Large intestine (tissue), 3 donors: ENCODE results near the gene PLCB1. TPM values are rescaled to one million over a fixed set of nuclear protein-coding genes. Genes with fewer than 3 reads are reported as not detected.

ENCODE experiments used
- DNase-seq, 2 donors: peaks; one replicate each; pipeline versions ENCODE4 v3.0.0 to v3.0.0-alpha.2; 2013
- H3K27ac ChIP-seq: one replicate; pipeline ENCODE4 v1.5.1; 2013; ENCODE audit warnings: low read length
- H3K27me3 ChIP-seq: 2 replicates; pipeline ENCODE4 v1.6.1; 2013; ENCODE audit warnings: low read length; ENCODE audit not compliant: control insufficient read depth, insufficient read depth
- H3K36me3 ChIP-seq: 2 replicates; pipeline ENCODE4 v1.6.1; 2013; ENCODE audit warnings: low read length; ENCODE audit not compliant: control insufficient read depth, insufficient read depth
- H3K4me1 ChIP-seq: one replicate; pipeline ENCODE4 v1.6.1; 2013; ENCODE audit warnings: low read length; ENCODE audit not compliant: control insufficient read depth, insufficient read depth
- H3K4me3 ChIP-seq: one replicate; pipeline ENCODE4 v1.5.1; 2013; ENCODE audit warnings: low read length
- H3K9me3 ChIP-seq: one replicate; pipeline ENCODE4 v1.6.1; 2013; ENCODE audit warnings: mild to moderate bottlenecking, low read depth, low read length, moderate library complexity; ENCODE audit not compliant: control insufficient read depth
- WGBS: methylation state at CpG from one replicate; pipeline ENCODE4 v1.1.5; 2013; ENCODE audit warnings: low lambda C conversion rate; ENCODE audit not compliant: insufficient coverage; 5-methylcytosine and 5-hydroxymethylcytosine counted together
- polyA plus RNA-seq: library from polyadenylated mRNA; unstranded; fragments of 120-200 nt; gene quantifications from one replicate; pipeline ENCODE4 v1.2.1, GENCODE V29; 2013

The PLCB1 gene
- polyA plus RNA-seq, 1 donor = 7.4 TPM

GRCh38 chr20:8534368-8535160, 402.5 kb downstream of the PLCB1 start:
- no peak overlapping the region for H3K4me3 ChIP-seq
- H3K9me3 ChIP-seq = no peaks in the 10 kb centered on the region
- no CpG with 5 or more reads among the region's 5 CpGs for WGBS
- H3K36me3 ChIP-seq = no peaks in the 10 kb centered on the region
- H3K27ac ChIP-seq = no peak overlapping the region
- no peak for DNase-seq
- H3K4me1 ChIP-seq = no peaks in the 10 kb centered on the region
- no peaks in the 10 kb centered on the region for H3K27me3 ChIP-seq

- no peak for DNase-seq
- no peak overlapping the region for H3K4me3 ChIP-seq
- no peaks in the 10 kb centered on the region for H3K4me1 ChIP-seq
- no peak overlapping the region for H3K27ac ChIP-seq
- WGBS = 92% methylated on average over 2 of the region's 3 CpGs
- no peaks in the 10 kb centered on the region for H3K9me3 ChIP-seq
- no peaks in the 10 kb centered on the region for H3K27me3 ChIP-seq
- H3K36me3 ChIP-seq = no peaks in the 10 kb centered on the region
These were observed 403.6 kb downstream of the PLCB1 start for GRCh38 chr20:8535403-8536261.

GRCh38 chr20:8536262-8536618, 404.2 kb downstream of the PLCB1 start:
- no peak overlapping the region for H3K27ac ChIP-seq
- 100% methylated on average over 1 of the region's 5 CpGs for WGBS
- H3K4me1 ChIP-seq = no peaks in the 10 kb centered on the region
- no peaks in the 10 kb centered on the region for H3K36me3 ChIP-seq
- no peaks in the 10 kb centered on the region for H3K9me3 ChIP-seq
- DNase-seq = no peak
- H3K4me3 ChIP-seq = no peak overlapping the region
- no peaks in the 10 kb centered on the region for H3K27me3 ChIP-seq

GRCh38 chr20:8540466-8540865, 408.4 kb downstream of the PLCB1 start:
- Histone ChIP-seq H3K27ac (no peak overlapping the region), H3K36me3 (no peaks in the 10 kb centered on the region), H3K9me3 (no peaks in the 10 kb centered on the region), H3K27me3 (no peaks in the 10 kb centered on the region), H3K4me3 (no peak overlapping the region), H3K4me1 (no peaks in the 10 kb centered on the region)
- no peak for DNase-seq

- WGBS = no CpG with 5 or more reads among the region's 9 CpGs
- Histone ChIP-seq H3K4me3 (no peak overlapping the region), H3K27me3 (no peaks in the 10 kb centered on the region), H3K27ac (no peak overlapping the region), H3K36me3 (no peaks in the 10 kb centered on the region), H3K9me3 (no peaks in the 10 kb centered on the region), H3K4me1 (no peaks in the 10 kb centered on the region)
- DNase-seq = no peak
These were observed 410.0 kb downstream of the PLCB1 start for GRCh38 chr20:8542110-8542486.

GRCh38 chr20:8545212-8545611, 413.1 kb downstream of the PLCB1 start:
- Histone ChIP-seq H3K4me3 (no peak overlapping the region), H3K36me3 (no peaks in the 10 kb centered on the region), H3K4me1 (no peaks in the 10 kb centered on the region), H3K27me3 (no peaks in the 10 kb centered on the region), H3K27ac (no peak overlapping the region), H3K9me3 (no peaks in the 10 kb centered on the region)
- WGBS = 100% methylated on average over 1 of the region's 3 CpGs
- no peak for DNase-seq

GRCh38 chr20:8547035-8547650, 415.1 kb downstream of the PLCB1 start:
- Histone ChIP-seq H3K9me3 (no peaks in the 10 kb centered on the region), H3K27me3 (no peaks in the 10 kb centered on the region), H3K36me3 (no peaks in the 10 kb centered on the region), H3K4me3 (no peak overlapping the region), H3K4me1 (no peaks in the 10 kb centered on the region), H3K27ac (no peak overlapping the region)
- WGBS = 83% methylated on average over 4 of the region's 6 CpGs
- no peak for DNase-seq

GRCh38 chr20:8547968-8548588, 416.0 kb downstream of the PLCB1 start:
- no peak for DNase-seq
- Histone ChIP-seq H3K27me3 (no peaks in the 10 kb centered on the region), H3K4me1 (no peaks in the 10 kb centered on the region), H3K27ac (no peak overlapping the region), H3K36me3 (no peaks in the 10 kb centered on the region), H3K9me3 (no peaks in the 10 kb centered on the region), H3K4me3 (no peak overlapping the region)
- 96% methylated on average over 1 of the region's 1 CpG for WGBS

GRCh38 chr20:8549192-8549591, 417.1 kb downstream of the PLCB1 start:
- Histone ChIP-seq H3K27me3 (no peaks in the 10 kb centered on the region), H3K4me3 (no peak overlapping the region), H3K9me3 (no peaks in the 10 kb centered on the region), H3K4me1 (no peaks in the 10 kb centered on the region), H3K27ac (no peak overlapping the region), H3K36me3 (no peaks in the 10 kb centered on the region)
- DNase-seq = no peak
- no CpG with 5 or more reads among the region's 3 CpGs for WGBS

GRCh38 chr20:8557711-8558110, 425.6 kb downstream of the PLCB1 start:
- Histone ChIP-seq H3K36me3 (no peaks in the 10 kb centered on the region), H3K9me3 (no peaks in the 10 kb centered on the region), H3K4me1 (no peaks in the 10 kb centered on the region), H3K4me3 (no peak overlapping the region), H3K27me3 (no peaks in the 10 kb centered on the region), H3K27ac (no peak overlapping the region)
- WGBS = no CpG with 5 or more reads among the region's 1 CpG
- no peak for DNase-seq
